OCI-LY7 (cell line): ENCODE results near the gene ACSL6.

Source experiments
- CTCF ChIP-seq: fragments of 200-600 bp; sonication (generic); conservative IDR thresholded peaks from 2 replicates; pipeline ENCODE4 v1.5.1; 2014; ENCODE audit warnings: mild to moderate bottlenecking, antibody characterized with exemption, low read length, moderate library complexity, mixed read lengths
- EZH2phosphoT487 ChIP-seq: fragments of 200-600 bp; sonication (generic); IDR thresholded peaks from 2 replicates; pipeline ENCODE4 v1.6.1; 2018; ENCODE audit warnings: low read depth, borderline replicate concordance, mild to moderate bottlenecking, mixed run types, antibody characterized with exemption, low read length, moderate library complexity, mixed read lengths

- TF ChIP-seq CTCF (no peak), EZH2phosphoT487 (no peak)
Measured at GRCh38 chr5:131939690-131940345, 71.6 kb downstream of the ACSL6 start.
